GM13976 (cell line): Measurements from ENCODE around the gene VKORC1.

ENCODE experiments used
- DNase-seq: peaks from one replicate; pipeline ENCODE4 v3.0.0; 2012; ENCODE audit warnings: low spot score
- in situ Hi-C: fragments of 300-500 bp; cut with MboI; formaldehyde crosslinking; loops from one replicate; pipeline ENCODE4 v1.12.0; 2022; ENCODE audit warnings: low sequenced_read_pairs, mixed read lengths, inconsistent platforms; ENCODE audit not compliant: unreplicated experiment
- TF ChIP-seq, protein P1 (sequence below): IDR thresholded peaks from 2 replicates; pipeline ENCODE4 v1.5.1; 2012; ENCODE audit warnings: borderline replicate concordance, mild to moderate bottlenecking; ENCODE audit not compliant: insufficient read depth; ENCODE audit errors: extremely low read depth, missing control alignments, control extremely low read depth

The VKORC1 gene

DNA sequence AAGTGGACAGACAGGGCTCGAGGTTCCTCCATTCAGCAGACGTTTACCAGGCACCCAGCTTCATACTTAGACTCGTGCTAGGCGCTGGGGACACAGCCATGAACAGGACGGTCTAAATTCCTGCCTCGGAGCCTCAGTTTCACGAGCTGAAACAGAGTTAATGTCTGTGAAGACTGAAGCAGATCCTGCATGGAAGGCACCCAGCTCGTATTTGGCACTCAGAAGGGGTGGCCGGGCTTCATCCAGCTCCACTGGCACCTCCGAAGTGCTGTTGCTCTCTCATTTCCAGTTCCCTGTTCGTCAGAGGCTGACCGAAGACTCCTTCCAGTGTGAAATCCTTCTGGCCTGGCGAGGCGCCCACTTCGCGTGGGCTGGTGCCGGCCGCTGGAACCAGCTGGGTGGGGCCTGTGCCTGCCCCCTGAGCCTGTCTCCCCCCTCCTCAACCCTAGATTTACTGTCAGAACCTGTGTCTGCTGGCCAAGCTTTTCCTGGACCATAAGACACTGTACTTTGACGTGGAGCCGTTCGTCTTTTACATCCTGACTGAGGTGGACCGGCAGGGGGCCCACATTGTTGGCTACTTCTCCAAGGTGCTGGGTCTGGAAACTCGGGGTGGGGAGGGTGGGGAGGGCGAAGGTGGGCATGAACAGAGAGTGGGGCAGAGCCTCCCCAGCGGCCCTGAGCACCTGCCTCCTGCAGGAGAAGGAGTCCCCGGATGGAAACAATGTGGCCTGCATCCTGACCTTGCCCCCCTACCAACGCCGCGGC, 35.2 kb upstream of the VKORC1 start:
- in situ Hi-C loops = no loop called here

DNA sequence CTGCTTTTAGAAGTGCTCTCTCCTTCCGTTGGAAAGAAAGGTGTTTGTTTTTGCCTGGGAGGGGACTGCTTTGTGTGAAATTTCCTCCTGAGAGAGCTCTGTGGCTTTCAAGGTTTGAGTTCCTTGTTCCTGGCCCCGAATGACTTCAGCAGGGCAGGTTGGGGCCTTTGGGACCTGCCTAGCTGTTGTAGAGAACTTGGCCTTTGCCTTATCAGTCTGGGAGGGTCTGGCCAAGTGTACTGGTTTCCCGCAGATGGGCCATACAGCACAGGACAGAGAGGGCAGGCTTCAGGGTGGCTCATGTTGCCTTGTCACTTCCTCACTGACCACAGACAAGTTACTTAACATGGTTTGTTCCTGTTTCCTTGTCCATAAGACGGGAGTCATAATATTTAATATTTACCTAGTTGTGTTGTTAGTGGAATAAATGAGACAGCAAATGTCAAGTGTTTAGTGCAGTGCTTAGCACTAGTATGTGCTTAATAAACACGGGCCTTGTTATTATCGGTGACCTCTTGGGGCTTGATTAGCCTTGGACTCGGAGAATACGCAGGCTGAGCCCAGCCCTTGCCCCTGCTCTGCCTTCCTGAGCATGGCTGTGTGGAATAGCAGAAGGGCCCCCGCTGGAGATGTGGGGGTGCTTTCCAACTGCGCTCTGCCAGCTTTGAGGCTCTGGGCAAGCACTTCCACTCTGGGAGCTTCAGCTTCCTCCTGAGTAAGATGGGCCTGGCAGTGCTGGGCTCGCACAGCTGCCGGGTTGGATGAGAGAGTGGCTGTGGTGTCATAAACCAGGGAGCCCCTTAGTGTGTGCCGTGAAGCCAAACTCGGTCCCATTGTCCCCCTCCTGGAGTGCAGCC, 34.3 kb upstream of the VKORC1 start:
- in situ Hi-C loops = no loop called here
- TF ChIP-seq, protein P1, sequence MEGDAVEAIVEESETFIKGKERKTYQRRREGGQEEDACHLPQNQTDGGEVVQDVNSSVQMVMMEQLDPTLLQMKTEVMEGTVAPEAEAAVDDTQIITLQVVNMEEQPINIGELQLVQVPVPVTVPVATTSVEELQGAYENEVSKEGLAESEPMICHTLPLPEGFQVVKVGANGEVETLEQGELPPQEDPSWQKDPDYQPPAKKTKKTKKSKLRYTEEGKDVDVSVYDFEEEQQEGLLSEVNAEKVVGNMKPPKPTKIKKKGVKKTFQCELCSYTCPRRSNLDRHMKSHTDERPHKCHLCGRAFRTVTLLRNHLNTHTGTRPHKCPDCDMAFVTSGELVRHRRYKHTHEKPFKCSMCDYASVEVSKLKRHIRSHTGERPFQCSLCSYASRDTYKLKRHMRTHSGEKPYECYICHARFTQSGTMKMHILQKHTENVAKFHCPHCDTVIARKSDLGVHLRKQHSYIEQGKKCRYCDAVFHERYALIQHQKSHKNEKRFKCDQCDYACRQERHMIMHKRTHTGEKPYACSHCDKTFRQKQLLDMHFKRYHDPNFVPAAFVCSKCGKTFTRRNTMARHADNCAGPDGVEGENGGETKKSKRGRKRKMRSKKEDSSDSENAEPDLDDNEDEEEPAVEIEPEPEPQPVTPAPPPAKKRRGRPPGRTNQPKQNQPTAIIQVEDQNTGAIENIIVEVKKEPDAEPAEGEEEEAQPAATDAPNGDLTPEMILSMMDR = no peak
- DNase-seq = no peak

More for the DNA sequence above, 35.2 kb upstream of the VKORC1 start:
- TF ChIP-seq, protein P1 = no peak
- DNase-seq = no peak

DNA sequence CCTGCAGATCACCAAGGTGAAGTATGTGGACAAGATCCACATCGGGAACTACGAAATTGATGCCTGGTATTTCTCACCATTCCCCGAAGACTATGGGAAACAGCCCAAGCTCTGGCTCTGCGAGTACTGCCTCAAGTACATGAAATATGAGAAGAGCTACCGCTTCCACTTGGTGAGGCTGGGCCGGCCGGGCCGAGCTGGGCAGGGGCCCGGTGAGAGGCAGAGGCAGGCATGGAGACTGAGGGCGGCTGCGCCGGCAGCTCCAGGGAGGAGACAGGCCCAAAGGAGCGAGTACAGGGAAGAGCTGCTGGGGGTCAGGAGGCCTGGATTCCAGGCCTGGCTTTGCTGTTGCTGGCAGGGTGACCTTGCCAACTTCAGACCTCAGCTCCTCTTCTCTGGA, 32.6 kb upstream of the VKORC1 start:
- TF ChIP-seq, protein P1 = no peak
- in situ Hi-C loops = no loop called here
- DNase-seq = no peak

DNA sequence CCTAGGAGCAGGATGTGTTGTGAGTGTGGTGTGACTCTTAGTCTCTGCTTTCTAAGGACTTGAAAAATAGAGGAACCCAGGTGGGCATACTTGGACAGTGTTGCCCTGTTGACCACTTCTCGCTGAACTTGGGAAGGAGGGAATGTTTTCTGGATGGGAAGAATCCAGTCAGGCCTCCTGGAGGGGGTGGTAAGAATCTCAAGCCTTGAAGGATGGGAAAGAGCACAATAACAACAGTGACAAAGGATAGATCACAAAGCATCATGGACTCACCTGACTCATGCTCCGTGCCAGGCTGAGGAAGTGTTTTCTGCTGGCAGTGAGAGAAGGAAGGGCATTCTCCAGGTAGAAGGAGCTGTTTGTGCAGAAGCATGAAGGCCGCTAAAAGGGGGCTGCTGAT, 31.2 kb upstream of the VKORC1 start:
- no peak for DNase-seq
- in situ Hi-C loops = no loop called here
- TF ChIP-seq, protein P1 = no peak

DNA sequence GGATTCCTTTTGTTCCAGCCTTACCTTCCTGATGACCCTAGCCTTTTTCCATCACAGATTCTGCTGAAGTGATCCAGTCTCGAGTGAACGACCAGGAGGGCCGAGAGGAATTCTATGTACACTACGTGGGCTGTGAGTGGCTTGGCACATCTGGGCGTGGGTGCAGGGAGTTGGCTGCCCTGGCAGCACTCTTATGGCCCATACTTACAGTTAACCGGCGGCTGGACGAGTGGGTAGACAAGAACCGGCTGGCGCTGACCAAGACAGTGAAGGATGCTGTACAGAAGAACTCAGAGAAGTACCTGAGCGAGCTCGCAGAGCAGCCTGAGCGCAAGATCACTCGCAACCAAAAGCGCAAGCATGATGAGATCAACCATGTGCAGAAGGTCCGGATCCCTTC, 25.5 kb upstream of the VKORC1 start:
- TF ChIP-seq, protein P1 = no peak
- in situ Hi-C loops = no loop called here
- no peak for DNase-seq

DNA sequence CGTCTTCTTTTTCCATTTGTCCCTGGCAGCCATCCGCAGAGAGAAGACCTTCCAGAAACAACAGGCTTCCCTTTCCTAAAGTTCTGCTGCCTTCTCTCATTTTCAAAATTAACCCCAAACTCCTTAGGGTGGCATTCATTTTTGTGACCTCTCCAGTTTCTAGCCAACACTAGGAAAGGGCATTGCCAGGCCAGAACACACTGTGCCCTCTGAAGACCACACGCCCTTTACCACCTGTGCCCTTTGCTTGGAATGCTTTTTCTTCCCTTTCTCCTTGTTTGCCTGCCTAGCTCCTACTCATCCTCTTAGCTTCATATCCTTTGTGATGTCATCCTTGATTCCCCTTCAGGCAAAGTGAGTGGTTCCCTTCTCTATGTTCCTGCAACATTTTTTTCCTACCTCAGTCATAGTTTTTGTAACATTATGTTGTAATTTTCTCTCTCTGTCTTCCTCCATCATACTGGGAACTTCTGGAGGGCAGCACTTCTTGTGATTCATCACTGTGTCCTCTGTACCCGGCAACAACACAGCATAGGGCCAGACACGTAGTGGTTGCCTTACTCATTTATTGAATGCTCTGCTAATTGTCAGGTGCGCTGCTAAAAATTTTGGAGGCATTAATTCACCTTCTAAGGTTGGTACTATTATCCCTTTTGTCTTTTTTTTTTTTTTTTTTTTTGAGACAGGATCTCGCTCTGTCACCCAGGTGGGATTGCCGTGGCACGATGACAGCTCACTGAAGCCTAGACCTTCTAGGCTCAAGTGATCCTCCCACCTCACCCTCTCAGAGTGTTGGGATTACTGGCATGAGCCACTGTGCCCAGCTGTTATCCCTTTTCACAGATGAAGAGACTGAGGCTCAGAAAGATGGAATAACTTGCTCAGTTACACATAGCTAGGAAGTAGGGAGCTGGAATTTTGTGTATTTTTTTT, 23.9 kb upstream of the VKORC1 start:
- TF ChIP-seq, protein P1 = no peak
- in situ Hi-C loops = no loop called here
- DNase-seq = no peak
